ENCODE results near the gene UACA. TPM values are rescaled to one million over a fixed set of nuclear protein-coding genes. Genes with fewer than 3 reads are reported as not detected.
A peak's percentile ranks its signal among the peaks of the same experiment; 100 is the strongest.

UACA gene
- total RNA-seq, 1 experiment from 2014 or later = 44.8 TPM

DNA sequence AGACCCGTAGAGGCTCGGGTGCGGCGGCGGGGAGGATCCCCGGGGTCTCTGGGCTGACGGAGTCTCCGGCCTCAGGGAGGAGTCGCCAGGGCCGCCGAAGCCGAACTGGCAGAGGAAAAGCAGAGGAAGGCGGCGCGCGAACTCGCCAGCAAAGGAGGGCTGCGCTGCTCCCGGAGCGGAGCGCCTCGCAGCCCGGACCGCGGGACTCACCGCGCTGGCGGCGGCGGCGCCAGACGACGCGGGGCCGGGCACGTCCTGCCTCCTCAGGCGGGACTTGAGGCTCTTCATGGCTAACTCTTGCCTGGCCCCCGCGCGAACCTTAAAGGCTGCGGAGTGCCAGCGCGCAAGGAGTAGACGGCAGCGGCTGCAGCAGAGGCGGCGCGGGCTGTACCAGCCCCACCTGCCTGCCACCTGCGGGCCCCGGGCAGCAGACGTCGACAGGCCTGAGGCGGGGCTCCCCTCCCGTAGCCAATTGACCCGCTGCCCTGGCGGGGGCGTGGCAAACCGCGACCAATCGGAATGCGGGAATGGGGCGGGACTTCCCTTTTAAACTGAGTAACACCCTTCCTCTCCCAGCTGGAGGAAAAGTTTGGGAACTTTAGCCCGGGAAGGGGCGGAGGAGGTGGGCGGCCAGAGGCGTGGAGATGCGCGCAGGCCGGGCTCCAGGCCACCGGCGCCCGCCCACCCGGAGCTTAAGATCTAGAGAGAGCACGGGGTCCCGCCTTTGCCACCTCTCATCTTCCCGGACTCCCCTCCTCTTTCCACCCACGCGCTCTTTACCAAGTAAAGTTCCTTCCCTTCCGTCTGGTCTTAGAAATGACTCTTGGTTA, at the start of gene UACA (continued):
- TF ChIP-seq ARID4B (CRISPR knock-in tag; IDR thresholded peaks at IDR 0.05; ENCODE audit: borderline replicate concordance) (peak; percentile 67; the same call in 1 of the 2 replicates), MXD4 (CRISPR knock-in tag; IDR thresholded peaks at IDR 0.05; ENCODE audit: borderline replicate concordance) (no peak), SOX15 (CRISPR knock-in tag; IDR thresholded peaks at IDR 0.05) (no peak), CREB1 (CRISPR knock-in tag; IDR thresholded peaks at IDR 0.05) (no peak), IRF2 (CRISPR knock-in tag; IDR thresholded peaks at IDR 0.05; ENCODE audit: borderline replicate concordance, low read depth) (no peak), NFYB (CRISPR knock-in tag; conservative IDR thresholded peaks at IDR 0.05; ENCODE audit: low read depth) (peak; percentile 81), MLX (CRISPR knock-in tag; IDR thresholded peaks at IDR 0.05) (0 out of 2 replicates have a peak, but pooled peaks have one; percentile 40), ZSCAN18 (CRISPR knock-in tag; IDR thresholded peaks at IDR 0.05) (no peak), ELF4 (CRISPR knock-in tag; IDR thresholded peaks at IDR 0.05; ENCODE audit: low read depth) (no peak), ZNF138 (CRISPR knock-in tag; conservative IDR thresholded peaks at IDR 0.05) (no peak), NR1H2 (CRISPR knock-in tag; IDR thresholded peaks at IDR 0.05) (no peak), CREM (CRISPR knock-in tag; IDR thresholded peaks at IDR 0.05) (peak; percentile 79), RELA (CRISPR knock-in tag; IDR thresholded peaks at IDR 0.05; ENCODE audit: borderline replicate concordance) (peak; percentile 88; the same call in 1 of the 2 replicates), SMAD3 (CRISPR knock-in tag; IDR thresholded peaks at IDR 0.05; ENCODE audit: borderline replicate concordance) (0 out of 2 replicates have a peak, but pooled peaks have one; percentile 80), JUN (CRISPR knock-in tag; IDR thresholded peaks at IDR 0.05) (no peak), ESRRA (CRISPR knock-in tag; IDR thresholded peaks at IDR 0.05; ENCODE audit: borderline replicate concordance) (0 out of 2 replicates have a peak, but pooled peaks have one; percentile 49), GRHL2 (CRISPR knock-in tag; IDR thresholded peaks at IDR 0.05; ENCODE audit: insufficient replicate concordance, severe bottlenecking) (no peak)
- TF ChIP-seq, protein P1, sequence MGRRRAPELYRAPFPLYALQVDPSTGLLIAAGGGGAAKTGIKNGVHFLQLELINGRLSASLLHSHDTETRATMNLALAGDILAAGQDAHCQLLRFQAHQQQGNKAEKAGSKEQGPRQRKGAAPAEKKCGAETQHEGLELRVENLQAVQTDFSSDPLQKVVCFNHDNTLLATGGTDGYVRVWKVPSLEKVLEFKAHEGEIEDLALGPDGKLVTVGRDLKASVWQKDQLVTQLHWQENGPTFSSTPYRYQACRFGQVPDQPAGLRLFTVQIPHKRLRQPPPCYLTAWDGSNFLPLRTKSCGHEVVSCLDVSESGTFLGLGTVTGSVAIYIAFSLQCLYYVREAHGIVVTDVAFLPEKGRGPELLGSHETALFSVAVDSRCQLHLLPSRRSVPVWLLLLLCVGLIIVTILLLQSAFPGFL (CRISPR knock-in tag; IDR thresholded peaks at IDR 0.05; ENCODE audit: borderline replicate concordance) = 0 out of 2 replicates have a peak, but pooled peaks have one; percentile 88
- TF ChIP-seq, protein P2, sequence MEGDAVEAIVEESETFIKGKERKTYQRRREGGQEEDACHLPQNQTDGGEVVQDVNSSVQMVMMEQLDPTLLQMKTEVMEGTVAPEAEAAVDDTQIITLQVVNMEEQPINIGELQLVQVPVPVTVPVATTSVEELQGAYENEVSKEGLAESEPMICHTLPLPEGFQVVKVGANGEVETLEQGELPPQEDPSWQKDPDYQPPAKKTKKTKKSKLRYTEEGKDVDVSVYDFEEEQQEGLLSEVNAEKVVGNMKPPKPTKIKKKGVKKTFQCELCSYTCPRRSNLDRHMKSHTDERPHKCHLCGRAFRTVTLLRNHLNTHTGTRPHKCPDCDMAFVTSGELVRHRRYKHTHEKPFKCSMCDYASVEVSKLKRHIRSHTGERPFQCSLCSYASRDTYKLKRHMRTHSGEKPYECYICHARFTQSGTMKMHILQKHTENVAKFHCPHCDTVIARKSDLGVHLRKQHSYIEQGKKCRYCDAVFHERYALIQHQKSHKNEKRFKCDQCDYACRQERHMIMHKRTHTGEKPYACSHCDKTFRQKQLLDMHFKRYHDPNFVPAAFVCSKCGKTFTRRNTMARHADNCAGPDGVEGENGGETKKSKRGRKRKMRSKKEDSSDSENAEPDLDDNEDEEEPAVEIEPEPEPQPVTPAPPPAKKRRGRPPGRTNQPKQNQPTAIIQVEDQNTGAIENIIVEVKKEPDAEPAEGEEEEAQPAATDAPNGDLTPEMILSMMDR (IDR thresholded peaks at IDR 0.05) = no peak
- TF ChIP-seq, protein P3, sequence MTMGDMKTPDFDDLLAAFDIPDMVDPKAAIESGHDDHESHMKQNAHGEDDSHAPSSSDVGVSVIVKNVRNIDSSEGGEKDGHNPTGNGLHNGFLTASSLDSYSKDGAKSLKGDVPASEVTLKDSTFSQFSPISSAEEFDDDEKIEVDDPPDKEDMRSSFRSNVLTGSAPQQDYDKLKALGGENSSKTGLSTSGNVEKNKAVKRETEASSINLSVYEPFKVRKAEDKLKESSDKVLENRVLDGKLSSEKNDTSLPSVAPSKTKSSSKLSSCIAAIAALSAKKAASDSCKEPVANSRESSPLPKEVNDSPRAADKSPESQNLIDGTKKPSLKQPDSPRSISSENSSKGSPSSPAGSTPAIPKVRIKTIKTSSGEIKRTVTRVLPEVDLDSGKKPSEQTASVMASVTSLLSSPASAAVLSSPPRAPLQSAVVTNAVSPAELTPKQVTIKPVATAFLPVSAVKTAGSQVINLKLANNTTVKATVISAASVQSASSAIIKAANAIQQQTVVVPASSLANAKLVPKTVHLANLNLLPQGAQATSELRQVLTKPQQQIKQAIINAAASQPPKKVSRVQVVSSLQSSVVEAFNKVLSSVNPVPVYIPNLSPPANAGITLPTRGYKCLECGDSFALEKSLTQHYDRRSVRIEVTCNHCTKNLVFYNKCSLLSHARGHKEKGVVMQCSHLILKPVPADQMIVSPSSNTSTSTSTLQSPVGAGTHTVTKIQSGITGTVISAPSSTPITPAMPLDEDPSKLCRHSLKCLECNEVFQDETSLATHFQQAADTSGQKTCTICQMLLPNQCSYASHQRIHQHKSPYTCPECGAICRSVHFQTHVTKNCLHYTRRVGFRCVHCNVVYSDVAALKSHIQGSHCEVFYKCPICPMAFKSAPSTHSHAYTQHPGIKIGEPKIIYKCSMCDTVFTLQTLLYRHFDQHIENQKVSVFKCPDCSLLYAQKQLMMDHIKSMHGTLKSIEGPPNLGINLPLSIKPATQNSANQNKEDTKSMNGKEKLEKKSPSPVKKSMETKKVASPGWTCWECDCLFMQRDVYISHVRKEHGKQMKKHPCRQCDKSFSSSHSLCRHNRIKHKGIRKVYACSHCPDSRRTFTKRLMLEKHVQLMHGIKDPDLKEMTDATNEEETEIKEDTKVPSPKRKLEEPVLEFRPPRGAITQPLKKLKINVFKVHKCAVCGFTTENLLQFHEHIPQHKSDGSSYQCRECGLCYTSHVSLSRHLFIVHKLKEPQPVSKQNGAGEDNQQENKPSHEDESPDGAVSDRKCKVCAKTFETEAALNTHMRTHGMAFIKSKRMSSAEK (CRISPR knock-in tag; IDR thresholded peaks at IDR 0.05; ENCODE audit: borderline replicate concordance) = no peak
- TF ChIP-seq, protein P4, sequence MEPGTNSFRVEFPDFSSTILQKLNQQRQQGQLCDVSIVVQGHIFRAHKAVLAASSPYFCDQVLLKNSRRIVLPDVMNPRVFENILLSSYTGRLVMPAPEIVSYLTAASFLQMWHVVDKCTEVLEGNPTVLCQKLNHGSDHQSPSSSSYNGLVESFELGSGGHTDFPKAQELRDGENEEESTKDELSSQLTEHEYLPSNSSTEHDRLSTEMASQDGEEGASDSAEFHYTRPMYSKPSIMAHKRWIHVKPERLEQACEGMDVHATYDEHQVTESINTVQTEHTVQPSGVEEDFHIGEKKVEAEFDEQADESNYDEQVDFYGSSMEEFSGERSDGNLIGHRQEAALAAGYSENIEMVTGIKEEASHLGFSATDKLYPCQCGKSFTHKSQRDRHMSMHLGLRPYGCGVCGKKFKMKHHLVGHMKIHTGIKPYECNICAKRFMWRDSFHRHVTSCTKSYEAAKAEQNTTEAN (CRISPR knock-in tag; IDR thresholded peaks at IDR 0.05) = 0 out of 2 replicates have a peak, but pooled peaks have one; percentile 54
